ENCODE results near the gene ZNF552. TPM values are rescaled to one million over a fixed set of nuclear protein-coding genes. Genes with fewer than 3 reads are reported as not detected.
A peak's percentile ranks its signal among the peaks of the same experiment; 100 is the strongest.

ZNF552 gene
- total RNA-seq, 4 donors from 2014 or later = 5.6 to 11.5 (median 8.3) TPM

GRCh38 chr19:57778336-57778735 is 36.4 kb downstream of the ZNF552 start:
- 100% methylated on average over 4 of the region's 4 CpGs for WGBS
- H3K27me3 ChIP-seq = no peaks in the 10 kb centered on the region
- H3K9me3 ChIP-seq = peaks cover 41% of the 10 kb centered on the region
- peaks cover 68% of the 10 kb centered on the region for H3K36me3 ChIP-seq
- DNase-seq (ENCODE audit: low spot score in 2 of 2) = no peak
- H3K4me1 ChIP-seq = no peaks in the 10 kb centered on the region
- TF ChIP-seq POLR2A (IDR thresholded peaks at IDR 0.05) (no peak), EP300 (IDR thresholded peaks at IDR 0.05) (no peak), POLR2AphosphoS5 (IDR thresholded peaks at IDR 0.05) (no peak)
- TF ChIP-seq, protein P1, sequence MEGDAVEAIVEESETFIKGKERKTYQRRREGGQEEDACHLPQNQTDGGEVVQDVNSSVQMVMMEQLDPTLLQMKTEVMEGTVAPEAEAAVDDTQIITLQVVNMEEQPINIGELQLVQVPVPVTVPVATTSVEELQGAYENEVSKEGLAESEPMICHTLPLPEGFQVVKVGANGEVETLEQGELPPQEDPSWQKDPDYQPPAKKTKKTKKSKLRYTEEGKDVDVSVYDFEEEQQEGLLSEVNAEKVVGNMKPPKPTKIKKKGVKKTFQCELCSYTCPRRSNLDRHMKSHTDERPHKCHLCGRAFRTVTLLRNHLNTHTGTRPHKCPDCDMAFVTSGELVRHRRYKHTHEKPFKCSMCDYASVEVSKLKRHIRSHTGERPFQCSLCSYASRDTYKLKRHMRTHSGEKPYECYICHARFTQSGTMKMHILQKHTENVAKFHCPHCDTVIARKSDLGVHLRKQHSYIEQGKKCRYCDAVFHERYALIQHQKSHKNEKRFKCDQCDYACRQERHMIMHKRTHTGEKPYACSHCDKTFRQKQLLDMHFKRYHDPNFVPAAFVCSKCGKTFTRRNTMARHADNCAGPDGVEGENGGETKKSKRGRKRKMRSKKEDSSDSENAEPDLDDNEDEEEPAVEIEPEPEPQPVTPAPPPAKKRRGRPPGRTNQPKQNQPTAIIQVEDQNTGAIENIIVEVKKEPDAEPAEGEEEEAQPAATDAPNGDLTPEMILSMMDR (IDR thresholded peaks at IDR 0.05) = no peak
- H3K27ac ChIP-seq = no peak overlapping the region
- H3K4me3 ChIP-seq = no peak overlapping the region

- no peak overlapping the region for H3K4me3 ChIP-seq
- H3K9me3 ChIP-seq = peaks cover 38% of the 10 kb centered on the region
- H3K27me3 ChIP-seq = no peaks in the 10 kb centered on the region
- no peaks in the 10 kb centered on the region for H3K4me1 ChIP-seq
- WGBS = 90% methylated on average over 6 of the region's 6 CpGs
- TF ChIP-seq EP300 (IDR thresholded peaks at IDR 0.05) = no peak
- TF ChIP-seq, protein P1 (IDR thresholded peaks at IDR 0.05) = no peak
- no peak for TF ChIP-seq POLR2AphosphoS5 (IDR thresholded peaks at IDR 0.05)
- TF ChIP-seq POLR2A (IDR thresholded peaks at IDR 0.05) = no peak
- no peak for DNase-seq (ENCODE audit: low spot score in 2 of 2)
- peaks cover 76% of the 10 kb centered on the region for H3K36me3 ChIP-seq
- no peak overlapping the region for H3K27ac ChIP-seq
Measured at GRCh38 chr19:57776764-57777296, 37.9 kb downstream of the ZNF552 start.

GRCh38 chr19:57773488-57773887 is 41.2 kb downstream of the ZNF552 start:
- Histone ChIP-seq H3K4me3 (no peak overlapping the region), H3K36me3 (peaks cover 53% of the 10 kb centered on the region), H3K9me3 (peaks cover 19% of the 10 kb centered on the region), H3K4me1 (peaks cover 17% of the 10 kb centered on the region), H3K27ac (no peak overlapping the region), H3K27me3 (no peaks in the 10 kb centered on the region)
- 91% methylated on average over 2 of the region's 3 CpGs for WGBS
- no peak for DNase-seq (ENCODE audit: low spot score in 2 of 2)
- TF ChIP-seq POLR2A (IDR thresholded peaks at IDR 0.05) = no peak
- TF ChIP-seq EP300 (IDR thresholded peaks at IDR 0.05) = no peak
- TF ChIP-seq, protein P1 (IDR thresholded peaks at IDR 0.05) = no peak
- TF ChIP-seq POLR2AphosphoS5 (IDR thresholded peaks at IDR 0.05) = no peak

- H3K4me3 ChIP-seq = no peak overlapping the region
- peaks cover 17% of the 10 kb centered on the region for H3K4me1 ChIP-seq
- 98% methylated on average over 4 of the region's 4 CpGs for WGBS
- no peak overlapping the region for H3K27ac ChIP-seq
- DNase-seq (ENCODE audit: low spot score in 2 of 2) = no peak
- H3K36me3 ChIP-seq = peaks cover 32% of the 10 kb centered on the region
- H3K9me3 ChIP-seq = peaks cover 5% of the 10 kb centered on the region
- H3K27me3 ChIP-seq = no peaks in the 10 kb centered on the region
- TF ChIP-seq EP300 (IDR thresholded peaks at IDR 0.05) (no peak), POLR2A (IDR thresholded peaks at IDR 0.05) (no peak), POLR2AphosphoS5 (IDR thresholded peaks at IDR 0.05) (no peak)
- TF ChIP-seq, protein P1 (IDR thresholded peaks at IDR 0.05) = no peak
Measured at GRCh38 chr19:57771417-57771816, 43.3 kb downstream of the ZNF552 start.

DNA sequence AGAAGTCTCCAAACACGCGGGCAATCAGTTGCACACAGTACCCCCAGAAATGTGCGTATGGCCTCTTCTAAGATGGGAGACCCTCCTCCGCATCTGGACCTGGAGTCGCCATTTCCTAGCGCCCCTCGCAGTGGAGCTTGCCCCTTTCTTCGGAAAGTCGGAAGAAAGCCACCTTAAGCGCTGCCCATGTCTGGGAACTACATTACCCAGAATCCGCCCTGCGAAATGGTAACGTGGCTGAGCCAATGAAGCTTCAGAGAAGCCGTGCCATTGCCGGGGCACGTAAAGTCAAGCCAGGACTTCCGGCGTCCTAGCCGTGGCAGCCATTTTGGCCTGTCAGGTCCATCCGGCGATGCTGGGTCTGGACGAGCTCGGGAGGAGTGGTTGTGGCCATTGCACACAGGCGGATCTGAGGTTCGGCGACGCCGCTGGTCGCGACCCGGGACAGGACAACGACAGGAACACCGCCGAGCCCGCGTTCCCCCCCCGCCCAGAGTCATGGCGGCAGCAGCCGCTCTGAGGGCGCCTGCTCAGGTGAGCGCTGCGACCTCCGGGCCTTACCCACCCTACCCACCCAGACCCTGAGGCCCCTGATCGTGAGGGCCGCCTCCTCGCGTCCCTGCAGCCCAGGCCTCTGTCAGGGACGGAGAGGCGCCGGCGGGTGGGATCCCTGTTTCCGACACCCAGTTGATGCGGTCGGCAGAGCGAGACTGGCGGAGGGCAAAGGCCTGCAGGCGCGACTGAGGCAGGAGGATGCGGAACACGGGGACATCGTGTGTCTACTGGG is 45.2 kb downstream of the ZNF552 start, which contains the start of gene ZNF586:
Gene ZNF586 (plus strand): TSS at position 332 of the 787 bp plus-strand sequence. CDS start 167 bp downstream, at position 499.
- Histone ChIP-seq H3K4me3 (peak within 1 kb of the TSS; percentile 61), H3K9me3 (peaks cover 5% of the 10 kb centered on the region), H3K36me3 (peaks cover 19% of the 10 kb centered on the region), H3K4me1 (peaks cover 17% of the 10 kb centered on the region), H3K27me3 (no peaks in the 10 kb centered on the region), H3K27ac (peak within 1 kb of the TSS; percentile 77)
- TF ChIP-seq, protein P1 (IDR thresholded peaks at IDR 0.05) = no peak
- TF ChIP-seq POLR2AphosphoS5 (IDR thresholded peaks at IDR 0.05) (peak; percentile 20 to 84 (median 53)), POLR2A (IDR thresholded peaks at IDR 0.05) (peak in 1 of 2 donors; percentile 47), EP300 (IDR thresholded peaks at IDR 0.05) (no peak)
- peak; percentile 91 to 94 for DNase-seq (ENCODE audit: low spot score in 2 of 2)
- WGBS = 7% methylated on average over 36 of the region's 61 CpGs

Data from suprapubic skin (tissue), 4 donors.